Fibroblast of lung (primary cell): ENCODE results near the gene LILRB5.
"Not testable (repeated sequence)": the region's sequence is repeated elsewhere in the genome, so short reads cannot be mapped to it uniquely, and the experiment has no call there.

Experiments
- EZH2 ChIP-seq: IDR thresholded peaks from 2 replicates; pipeline ENCODE4 v1.5.1; 2012; ENCODE audit warnings: low read length, control low read depth, mild to moderate bottlenecking; ENCODE audit errors: missing control alignments
- TF ChIP-seq, protein P1 (sequence below), 2 donors: IDR thresholded peaks in 1 of 2; conservative IDR thresholded peaks in 1 of 2; 1 replicate in 1 of 2; 2 replicates in 1 of 2; pipeline ENCODE4 v1.5.1; 2011 to 2012; ENCODE audit warnings: low read length in 2 of 2, control low read depth in 1 of 2, inconsistent platforms in 1 of 2, low read depth in 1 of 2, mild to moderate bottlenecking in 1 of 2

DNA sequence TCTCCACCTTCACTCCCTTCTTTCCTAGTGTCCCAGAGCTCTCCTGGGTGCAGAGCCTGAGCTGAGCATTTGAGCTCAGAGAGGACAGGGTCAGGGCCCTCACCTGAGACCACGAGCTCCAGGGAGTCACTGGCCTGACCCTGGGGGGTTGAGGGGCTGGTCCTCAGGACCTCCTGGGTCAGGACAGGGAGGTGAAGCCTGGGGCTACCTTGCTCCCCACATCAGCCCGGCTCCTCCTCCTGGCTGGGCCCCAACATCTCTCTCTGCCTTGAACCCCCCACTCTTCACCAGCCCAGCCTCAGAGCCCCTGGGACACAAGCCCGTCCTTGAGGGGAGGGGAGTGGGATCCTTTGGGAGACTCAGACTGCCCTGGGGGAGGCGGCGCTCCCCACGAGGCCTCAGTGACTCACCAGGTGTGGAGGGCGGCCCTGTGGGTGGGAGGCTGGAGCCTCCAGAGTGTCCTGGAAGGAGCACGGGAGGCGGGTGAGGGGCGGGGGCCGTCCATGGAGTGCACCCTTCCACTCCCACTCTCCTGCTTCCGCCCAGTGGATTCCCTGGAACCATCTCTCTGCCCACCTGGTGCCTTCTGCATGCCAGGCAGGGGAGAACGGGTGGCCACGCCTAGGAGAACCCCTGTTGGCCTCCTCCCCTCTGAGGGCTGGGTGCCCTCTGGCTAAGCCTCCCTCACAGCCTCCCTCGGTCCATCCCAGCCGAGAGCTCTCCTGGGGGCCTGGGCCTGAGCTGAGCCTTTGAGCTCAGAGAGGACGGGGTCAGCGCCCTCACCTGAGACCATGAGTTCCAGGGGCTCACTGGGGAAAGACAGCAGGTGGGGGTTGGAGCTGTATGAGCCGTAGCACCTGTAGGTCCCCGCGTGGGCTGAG, 17.3 kb downstream of the LILRB5 start:
- TF ChIP-seq, protein P1, sequence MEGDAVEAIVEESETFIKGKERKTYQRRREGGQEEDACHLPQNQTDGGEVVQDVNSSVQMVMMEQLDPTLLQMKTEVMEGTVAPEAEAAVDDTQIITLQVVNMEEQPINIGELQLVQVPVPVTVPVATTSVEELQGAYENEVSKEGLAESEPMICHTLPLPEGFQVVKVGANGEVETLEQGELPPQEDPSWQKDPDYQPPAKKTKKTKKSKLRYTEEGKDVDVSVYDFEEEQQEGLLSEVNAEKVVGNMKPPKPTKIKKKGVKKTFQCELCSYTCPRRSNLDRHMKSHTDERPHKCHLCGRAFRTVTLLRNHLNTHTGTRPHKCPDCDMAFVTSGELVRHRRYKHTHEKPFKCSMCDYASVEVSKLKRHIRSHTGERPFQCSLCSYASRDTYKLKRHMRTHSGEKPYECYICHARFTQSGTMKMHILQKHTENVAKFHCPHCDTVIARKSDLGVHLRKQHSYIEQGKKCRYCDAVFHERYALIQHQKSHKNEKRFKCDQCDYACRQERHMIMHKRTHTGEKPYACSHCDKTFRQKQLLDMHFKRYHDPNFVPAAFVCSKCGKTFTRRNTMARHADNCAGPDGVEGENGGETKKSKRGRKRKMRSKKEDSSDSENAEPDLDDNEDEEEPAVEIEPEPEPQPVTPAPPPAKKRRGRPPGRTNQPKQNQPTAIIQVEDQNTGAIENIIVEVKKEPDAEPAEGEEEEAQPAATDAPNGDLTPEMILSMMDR (conservative IDR thresholded peaks at IDR 0.05 in 1 of 2, IDR thresholded peaks at IDR 0.05 in 1 of 2; ENCODE audit: low read depth in 1 of 2, low read length in 2 of 2), result not testable (repeated sequence)
- not testable (repeated sequence) for TF ChIP-seq EZH2
